Measurements from ENCODE around the gene DKK2.

- TF ChIP-seq CTCF (IDR thresholded peaks at IDR 0.05; ENCODE audit: insufficient read depth, low read depth, low read length), result no peak
- TF ChIP-seq EZH2 (IDR thresholded peaks at IDR 0.05; ENCODE audit: insufficient read depth, low read length), result no peak
Observed at GRCh38 chr4:107027379-107027778, 8.7 kb downstream of the DKK2 start.

All from astrocyte (in vitro differentiated cells and primary cell).